Rectal smooth muscle tissue (tissue), 1 donor: ENCODE results near the gene APBB1IP.
"Not testable (repeated sequence)": the region's sequence is repeated elsewhere in the genome, so short reads cannot be mapped to it uniquely, and the experiment has no call there.

Experiments used
- H3K27ac ChIP-seq: one replicate; pipeline ENCODE4 v1.7.0; 2013; ENCODE audit warnings: low read depth, low read length, inconsistent platforms
- H3K27me3 ChIP-seq: one replicate; pipeline ENCODE4 v1.7.0; 2013; ENCODE audit warnings: low read length; ENCODE audit not compliant: control insufficient read depth, insufficient read depth
- H3K36me3 ChIP-seq: one replicate; pipeline ENCODE4 v1.7.0; 2013; ENCODE audit warnings: low read length; ENCODE audit not compliant: control insufficient read depth, insufficient read depth
- H3K4me1 ChIP-seq: one replicate; pipeline ENCODE4 v1.7.0; 2013; ENCODE audit warnings: low read length; ENCODE audit not compliant: control insufficient read depth, insufficient read depth
- H3K4me3 ChIP-seq: one replicate; pipeline ENCODE4 v1.7.0; 2013; ENCODE audit warnings: low read length
- H3K9ac ChIP-seq: one replicate; pipeline ENCODE4 v1.7.0; 2013; ENCODE audit warnings: low read length

Gene APBB1IP, protein sequence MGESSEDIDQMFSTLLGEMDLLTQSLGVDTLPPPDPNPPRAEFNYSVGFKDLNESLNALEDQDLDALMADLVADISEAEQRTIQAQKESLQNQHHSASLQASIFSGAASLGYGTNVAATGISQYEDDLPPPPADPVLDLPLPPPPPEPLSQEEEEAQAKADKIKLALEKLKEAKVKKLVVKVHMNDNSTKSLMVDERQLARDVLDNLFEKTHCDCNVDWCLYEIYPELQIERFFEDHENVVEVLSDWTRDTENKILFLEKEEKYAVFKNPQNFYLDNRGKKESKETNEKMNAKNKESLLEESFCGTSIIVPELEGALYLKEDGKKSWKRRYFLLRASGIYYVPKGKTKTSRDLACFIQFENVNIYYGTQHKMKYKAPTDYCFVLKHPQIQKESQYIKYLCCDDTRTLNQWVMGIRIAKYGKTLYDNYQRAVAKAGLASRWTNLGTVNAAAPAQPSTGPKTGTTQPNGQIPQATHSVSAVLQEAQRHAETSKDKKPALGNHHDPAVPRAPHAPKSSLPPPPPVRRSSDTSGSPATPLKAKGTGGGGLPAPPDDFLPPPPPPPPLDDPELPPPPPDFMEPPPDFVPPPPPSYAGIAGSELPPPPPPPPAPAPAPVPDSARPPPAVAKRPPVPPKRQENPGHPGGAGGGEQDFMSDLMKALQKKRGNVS

DNA sequence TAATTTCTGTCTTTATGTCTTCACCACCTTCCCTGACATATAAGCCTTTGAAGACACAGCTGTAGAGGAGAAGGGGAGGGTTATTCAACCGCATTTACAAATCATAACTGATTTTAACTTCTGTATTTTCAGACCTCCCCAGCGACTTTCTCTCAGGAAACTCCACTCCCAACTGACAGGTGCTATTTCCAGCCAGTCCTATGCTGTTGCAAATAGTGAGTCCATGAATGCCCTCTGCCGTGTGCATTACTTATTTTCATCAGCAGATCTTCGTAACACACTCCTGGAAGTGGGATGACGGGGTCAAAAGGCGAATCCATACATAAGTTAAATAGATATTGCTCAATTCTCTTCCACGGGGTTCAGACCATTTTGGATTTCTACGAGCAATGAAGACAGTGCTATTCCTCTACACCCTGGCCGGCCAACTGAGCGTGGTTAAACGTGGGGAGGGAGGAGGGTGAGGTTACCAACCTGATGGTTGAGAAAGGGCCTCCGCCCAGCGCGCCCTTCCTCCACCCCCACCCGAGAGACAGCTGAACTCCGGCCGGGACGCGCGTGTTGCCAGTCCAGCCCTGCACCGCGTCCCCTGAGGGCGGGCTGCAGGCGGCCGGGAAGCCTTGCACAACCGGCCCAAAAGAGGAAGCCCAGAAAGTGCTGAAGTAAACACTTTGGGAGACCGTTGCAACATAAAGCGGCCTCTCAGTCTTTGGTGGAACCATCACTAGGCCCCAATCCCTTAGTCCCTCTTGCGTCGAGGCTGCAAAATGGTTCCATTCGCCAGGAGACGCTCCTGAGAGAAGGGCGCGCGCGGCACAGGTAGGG lies at the start of gene APBB1IP:
APBB1IP (plus strand) TSS at position 705 of the 825 bp plus-strand sequence. CDS start 53,986 bp downstream, outside the sequence.
- peak within 1 kb of the TSS; percentile 13 for H3K9ac ChIP-seq
- H3K27ac ChIP-seq = no peak within 1 kb of the TSS
- H3K36me3 ChIP-seq = no peaks in the 10 kb centered on the region
- peak within 1 kb of the TSS; percentile 22 for H3K4me3 ChIP-seq
- H3K4me1 ChIP-seq = no peaks in the 10 kb centered on the region
- no peaks in the 10 kb centered on the region for H3K27me3 ChIP-seq

DNA sequence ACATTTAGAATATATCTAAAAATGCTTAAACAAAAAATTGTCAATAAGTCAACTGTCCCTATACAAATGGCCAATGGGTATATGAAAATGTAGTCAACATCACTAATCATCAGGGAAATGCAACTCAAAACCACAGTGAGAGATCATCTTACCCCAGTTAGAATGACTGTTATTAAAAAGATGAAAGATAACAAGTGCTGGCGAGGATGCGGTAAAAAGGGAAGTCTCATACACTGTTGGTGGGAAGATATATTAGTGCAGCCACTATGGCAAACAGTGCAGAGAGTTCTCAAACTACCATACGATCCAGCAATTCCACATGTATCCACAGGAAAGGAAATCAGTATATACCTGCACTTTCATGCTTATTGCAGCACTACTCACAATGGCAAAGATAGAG lies 48.6 kb upstream of the APBB1IP start:
- Histone ChIP-seq H3K9ac (no peak overlapping the region), H3K36me3 (no peaks in the 10 kb centered on the region), H3K4me1 (no peaks in the 10 kb centered on the region), H3K4me3 (no peak overlapping the region), H3K27me3 (no peaks in the 10 kb centered on the region), H3K27ac (no peak overlapping the region)

DNA sequence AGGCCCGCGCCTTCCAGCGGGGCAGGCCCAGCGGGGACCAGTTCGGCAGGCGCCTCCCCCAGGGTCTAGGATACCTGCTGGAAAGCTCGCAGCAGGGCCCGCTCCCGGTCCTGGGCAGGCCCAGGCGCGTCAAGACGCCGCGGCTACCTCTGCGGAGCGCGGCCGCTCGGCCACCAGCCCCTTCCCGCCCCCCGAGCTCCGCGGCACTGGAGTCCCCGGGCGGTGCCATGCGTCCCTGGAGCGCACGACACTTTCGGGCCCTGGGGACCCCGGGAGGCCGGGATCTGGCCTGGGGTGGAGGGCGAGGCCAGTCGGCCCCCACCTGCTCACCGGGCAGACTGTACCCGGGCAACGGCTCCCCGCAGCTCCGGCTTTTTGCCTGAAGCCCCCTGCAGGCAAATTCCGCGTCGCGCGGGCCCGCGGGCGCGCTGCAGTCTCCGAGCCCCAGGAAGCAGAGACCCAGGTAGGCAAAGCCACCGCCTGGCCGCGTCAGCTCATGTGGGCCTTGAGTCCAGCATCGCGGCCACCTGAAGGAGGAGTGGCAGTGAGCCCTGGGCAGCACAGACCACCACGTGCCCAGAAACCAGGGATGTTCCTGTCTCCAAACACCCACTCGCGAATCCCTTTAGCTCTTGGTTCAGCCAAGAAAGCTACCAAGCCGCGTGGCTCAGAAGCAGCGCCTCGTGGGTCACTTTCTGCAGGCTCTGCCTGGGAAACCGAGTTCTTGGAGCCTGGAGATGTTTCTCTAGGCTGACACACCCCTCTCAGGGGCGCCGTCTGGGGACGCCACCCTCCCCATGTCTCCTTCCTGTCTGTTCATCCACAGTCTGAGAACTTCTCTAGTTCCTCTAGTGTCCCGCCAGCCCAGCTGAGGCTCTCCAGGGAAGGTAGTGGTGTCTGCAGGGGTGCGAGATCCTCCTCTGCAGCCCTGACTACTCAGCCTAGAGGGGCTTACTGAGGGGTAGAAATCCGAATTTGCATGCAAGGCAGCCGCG lies 46.1 kb upstream of the APBB1IP start:
- H3K4me1 ChIP-seq = no peaks in the 10 kb centered on the region
- H3K27me3 ChIP-seq = no peaks in the 10 kb centered on the region
- peak overlapping the region; percentile 8 for H3K4me3 ChIP-seq
- H3K9ac ChIP-seq = no peak overlapping the region
- no peak overlapping the region for H3K27ac ChIP-seq
- no peaks in the 10 kb centered on the region for H3K36me3 ChIP-seq

DNA sequence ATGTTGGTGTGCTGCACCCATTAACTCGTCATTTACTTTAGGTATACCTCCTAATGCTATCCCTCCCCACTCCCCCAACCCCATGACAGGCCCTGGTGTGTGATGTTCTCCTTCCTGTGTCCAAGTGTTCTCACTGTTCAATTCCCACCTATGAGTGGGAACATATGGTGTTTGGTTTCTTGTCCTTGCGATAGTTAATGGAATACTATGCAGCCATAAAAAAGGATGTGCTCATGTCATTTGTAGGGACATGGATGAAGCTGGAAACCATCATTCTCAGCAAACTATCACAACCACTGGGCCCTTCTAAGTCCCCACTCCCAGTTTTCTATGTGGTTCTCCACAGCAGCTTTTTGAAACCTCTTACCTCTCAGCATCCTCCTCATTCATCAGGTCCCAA lies 39.8 kb upstream of the APBB1IP start:
- not testable (repeated sequence) for H3K27ac ChIP-seq, H3K36me3 ChIP-seq, H3K27me3 ChIP-seq, H3K4me1 ChIP-seq, H3K9ac ChIP-seq, H3K4me3 ChIP-seq

DNA sequence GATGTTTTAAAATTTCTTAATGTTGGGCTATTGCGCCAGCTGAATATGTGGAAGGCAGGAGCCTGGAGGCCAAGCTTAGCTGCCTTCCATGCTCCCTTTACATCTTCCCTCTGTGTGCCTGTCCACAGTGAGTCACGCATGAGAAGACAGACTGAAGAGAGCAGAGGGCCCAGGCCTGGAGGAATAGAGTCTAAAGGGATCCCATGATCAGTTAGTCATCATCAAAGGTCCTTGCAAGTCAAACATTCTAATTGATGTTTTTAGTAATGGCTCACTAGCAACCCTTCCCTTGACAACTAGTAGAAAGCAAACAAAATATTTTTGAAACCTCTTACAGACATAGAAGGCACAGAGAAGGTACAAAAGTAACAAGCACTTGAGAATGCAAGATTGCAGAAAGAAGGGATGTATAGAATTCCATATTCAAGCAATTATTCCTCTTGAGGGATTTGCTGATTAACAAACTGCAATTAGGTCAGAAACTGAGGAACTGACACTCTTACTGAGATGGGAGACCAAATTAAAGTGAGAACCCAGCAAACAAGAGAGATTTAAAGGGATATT lies 30.7 kb upstream of the APBB1IP start:
- H3K4me1 ChIP-seq = no peaks in the 10 kb centered on the region
- H3K27ac ChIP-seq = no peak overlapping the region
- H3K27me3 ChIP-seq = no peaks in the 10 kb centered on the region
- no peak overlapping the region for H3K9ac ChIP-seq
- H3K4me3 ChIP-seq = no peak overlapping the region
- H3K36me3 ChIP-seq = no peaks in the 10 kb centered on the region

DNA sequence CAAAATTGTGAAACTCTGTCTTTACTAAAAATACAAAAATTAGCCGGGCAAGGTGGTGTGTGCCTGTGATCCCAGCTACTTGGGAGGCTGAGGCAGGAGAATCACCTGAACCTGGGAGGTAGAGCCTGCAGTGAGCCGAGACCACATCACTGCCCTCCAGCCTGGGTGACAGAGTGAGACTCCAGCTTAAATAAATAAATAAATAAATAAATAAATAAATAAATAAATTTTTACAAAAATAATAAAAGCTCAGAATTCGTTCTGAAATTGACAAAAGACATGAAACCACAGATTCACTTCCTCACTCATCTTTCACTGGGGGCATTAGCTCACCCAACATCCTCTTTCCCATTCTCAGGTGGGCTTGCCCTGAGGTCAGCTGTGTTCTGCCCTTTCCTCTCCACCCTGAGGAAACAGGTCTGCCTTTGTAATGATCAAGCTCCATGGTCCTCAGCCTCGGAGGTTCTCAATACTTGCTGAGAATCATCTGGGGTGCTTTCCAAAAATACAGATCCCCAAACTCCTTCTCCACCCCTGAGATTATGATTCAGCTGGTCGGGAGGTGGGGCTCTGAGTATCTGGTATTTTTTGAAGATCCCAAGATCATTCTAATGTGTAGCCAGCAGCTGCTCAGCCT lies 29.2 kb upstream of the APBB1IP start:
- H3K9ac ChIP-seq = no peak overlapping the region

DNA sequence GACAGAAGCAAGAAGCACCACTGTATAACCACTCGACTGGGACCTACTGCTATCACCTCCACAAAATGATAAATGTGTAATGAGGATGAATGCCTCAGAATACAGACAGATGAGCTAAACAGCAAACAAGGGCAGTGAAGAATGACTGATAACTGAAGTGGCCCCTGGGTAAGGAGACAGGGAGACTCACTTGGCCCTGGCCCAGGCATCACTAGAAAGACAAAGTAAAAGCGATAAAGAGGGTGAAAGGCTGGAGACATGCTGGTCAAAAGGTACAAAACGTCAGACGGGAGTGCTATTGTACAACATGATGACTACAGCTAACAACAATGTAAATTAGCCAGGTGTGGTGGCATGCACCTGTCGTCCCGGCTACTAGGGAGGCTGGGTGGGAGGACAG lies 27.8 kb upstream of the APBB1IP start:
- H3K27me3 ChIP-seq = no peaks in the 10 kb centered on the region
- H3K4me1 ChIP-seq = no peaks in the 10 kb centered on the region
- no peak overlapping the region for H3K27ac ChIP-seq
- H3K36me3 ChIP-seq = no peaks in the 10 kb centered on the region
- H3K4me3 ChIP-seq = no peak overlapping the region
- no peak overlapping the region for H3K9ac ChIP-seq

More for the DNA sequence above, 29.2 kb upstream of the APBB1IP start:
- no peaks in the 10 kb centered on the region for H3K4me1 ChIP-seq
- H3K27ac ChIP-seq = no peak overlapping the region
- H3K4me3 ChIP-seq = no peak overlapping the region
- no peaks in the 10 kb centered on the region for H3K36me3 ChIP-seq
- no peaks in the 10 kb centered on the region for H3K27me3 ChIP-seq

DNA sequence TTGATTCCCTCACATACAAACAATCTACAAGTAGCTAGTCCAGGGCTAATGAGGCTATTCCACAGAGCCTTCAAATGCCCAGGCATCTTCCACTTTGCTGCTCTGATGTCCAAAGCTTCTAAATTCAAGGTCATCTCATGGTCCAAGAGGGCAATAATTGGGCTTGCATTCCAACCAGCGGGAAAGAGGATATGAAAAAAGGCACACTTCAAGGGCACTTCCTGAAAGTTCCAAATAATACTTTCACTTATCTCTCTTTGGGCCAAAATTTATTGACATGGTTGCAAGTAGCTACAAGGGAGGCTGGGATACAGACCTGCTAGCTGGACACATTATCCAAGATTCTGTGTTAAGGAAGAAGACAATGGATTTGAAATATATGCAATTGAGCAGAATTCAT lies 25.2 kb upstream of the APBB1IP start:
- H3K27ac ChIP-seq = no peak overlapping the region
- no peak overlapping the region for H3K9ac ChIP-seq

DNA sequence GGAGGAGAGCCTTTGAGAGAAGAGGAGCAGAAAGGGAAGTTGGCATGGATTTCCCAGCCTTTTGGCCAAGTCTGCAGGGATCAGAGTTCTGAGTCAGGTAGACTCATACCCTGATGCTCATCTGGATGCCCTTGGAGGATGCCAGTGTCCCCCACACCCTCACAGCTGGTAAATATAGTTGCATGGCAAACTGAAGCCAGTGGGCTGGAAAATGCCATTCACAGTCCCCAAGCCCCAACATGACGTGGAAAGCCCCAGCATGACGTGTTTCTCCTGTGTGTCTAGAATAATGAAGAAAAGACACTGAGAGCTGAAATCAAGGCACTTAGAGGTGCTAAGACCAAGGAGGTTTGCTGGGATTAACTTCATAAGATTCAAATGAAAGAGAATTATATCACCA lies 24.8 kb upstream of the APBB1IP start:
- no peak overlapping the region for H3K27ac ChIP-seq
- no peaks in the 10 kb centered on the region for H3K27me3 ChIP-seq
- no peak overlapping the region for H3K4me3 ChIP-seq
- no peaks in the 10 kb centered on the region for H3K4me1 ChIP-seq
- H3K36me3 ChIP-seq = no peaks in the 10 kb centered on the region
- H3K9ac ChIP-seq = no peak overlapping the region

More for the DNA sequence above, 25.2 kb upstream of the APBB1IP start:
- H3K4me1 ChIP-seq = no peaks in the 10 kb centered on the region
- H3K27me3 ChIP-seq = no peaks in the 10 kb centered on the region
- H3K4me3 ChIP-seq = no peak overlapping the region
- no peaks in the 10 kb centered on the region for H3K36me3 ChIP-seq

DNA sequence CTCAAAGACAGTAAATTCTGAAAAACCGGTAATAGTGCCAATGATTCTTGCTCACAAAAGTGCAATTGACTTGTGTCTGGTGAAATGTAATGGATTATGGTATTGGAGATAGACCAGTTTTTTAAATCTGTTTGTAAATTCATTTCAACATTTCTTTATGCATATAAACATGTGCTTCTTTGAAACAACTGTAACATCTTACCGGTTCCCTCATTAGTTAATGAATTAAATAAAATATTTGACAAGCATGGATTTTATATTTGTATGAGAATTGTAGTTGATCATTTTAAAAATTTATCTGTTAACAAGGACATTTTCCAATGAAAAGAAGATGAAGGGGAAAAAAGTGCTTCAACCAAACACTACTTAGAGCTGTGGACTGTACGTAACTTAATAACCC lies 21.0 kb upstream of the APBB1IP start:
- H3K27me3 ChIP-seq = no peaks in the 10 kb centered on the region
- no peaks in the 10 kb centered on the region for H3K36me3 ChIP-seq
- no peak overlapping the region for H3K27ac ChIP-seq
- H3K4me3 ChIP-seq = no peak overlapping the region
- no peaks in the 10 kb centered on the region for H3K4me1 ChIP-seq
- H3K9ac ChIP-seq = no peak overlapping the region

DNA sequence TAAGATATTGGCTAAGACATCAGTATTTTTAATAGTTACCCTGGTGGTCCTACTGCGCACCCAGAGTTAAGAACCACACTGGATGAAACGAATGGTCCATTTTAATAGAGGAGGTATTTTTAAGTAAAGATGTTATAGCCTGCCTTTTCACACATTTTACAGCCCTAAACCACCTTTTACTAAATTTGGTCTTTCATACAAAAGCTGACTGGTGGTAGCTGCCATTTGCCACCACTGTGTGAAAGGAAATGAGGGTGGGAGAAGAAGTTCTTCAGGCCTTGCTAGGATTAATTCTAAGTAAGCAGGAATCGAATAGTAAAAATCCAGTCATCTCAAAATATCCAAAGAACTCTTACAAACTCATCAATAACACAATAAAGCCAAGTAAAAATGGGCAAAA lies 15.2 kb upstream of the APBB1IP start:
- H3K9ac ChIP-seq = no peak overlapping the region
- H3K4me3 ChIP-seq = no peak overlapping the region
- no peak overlapping the region for H3K27ac ChIP-seq
- no peaks in the 10 kb centered on the region for H3K27me3 ChIP-seq
- no peaks in the 10 kb centered on the region for H3K4me1 ChIP-seq
- no peaks in the 10 kb centered on the region for H3K36me3 ChIP-seq
